ENCODE data around the gene RELN. TPM values are rescaled to one million over a fixed set of nuclear protein-coding genes. Genes with fewer than 3 reads are reported as not detected.

The RELN gene
- total and polyA plus RNA-seq, 10 donors, result 0.03 to 7.6 (median 1.0) TPM

GRCh38 chr7:103735377-103735776, 254.1 kb downstream of the RELN start:
- 36 to 72% (median 47%) methylated on average over 1 of the region's 1 CpG for WGBS, 5 donors
- Histone ChIP-seq H3K27ac (no peak overlapping the region), H3K36me3 (no peaks in the 10 kb centered on the region), H3K4me1 (no peaks in the 10 kb centered on the region), H3K27me3 (replicated peaks in 1 of 7) (no peaks in the 10 kb centered on the region), H3K4me3 (no peak overlapping the region), H3K9me3 (no peaks in the 10 kb centered on the region)
- no peak for TF ChIP-seq POLR2AphosphoS5 (IDR thresholded peaks at IDR 0.05)
- no peak for TF ChIP-seq CTCF (IDR thresholded peaks at IDR 0.05 in 8 of 11, conservative IDR thresholded peaks at IDR 0.05 in 3 of 11)
- TF ChIP-seq POLR2A (IDR thresholded peaks at IDR 0.05), result no peak
- no peak for DNase-seq
- intact Hi-C loops (cut with DNase I; ENCODE audit: low total_unique reads), result no loop called here

- Histone ChIP-seq H3K4me3 (no peak overlapping the region), H3K36me3 (no peaks in the 10 kb centered on the region), H3K27me3 (replicated peaks in 1 of 7) (no peaks in the 10 kb centered on the region), H3K9me3 (no peaks in the 10 kb centered on the region), H3K4me1 (no peaks in the 10 kb centered on the region), H3K27ac (no peak overlapping the region)
- intact Hi-C loops (cut with DNase I; ENCODE audit: low total_unique reads), result no loop called here
- DNase-seq, result no peak
- no peak for TF ChIP-seq POLR2A (IDR thresholded peaks at IDR 0.05)
- TF ChIP-seq POLR2AphosphoS5 (IDR thresholded peaks at IDR 0.05), result no peak
- TF ChIP-seq CTCF (IDR thresholded peaks at IDR 0.05 in 8 of 11, conservative IDR thresholded peaks at IDR 0.05 in 3 of 11), result no peak
- WGBS, 5 donors, result 60 to 91% (median 82%) methylated on average over 2 of the region's 2 CpGs
These were observed 258.3 kb downstream of the RELN start for GRCh38 chr7:103731169-103731568.

- no peak for TF ChIP-seq POLR2A (IDR thresholded peaks at IDR 0.05)
- no peak for TF ChIP-seq CTCF (IDR thresholded peaks at IDR 0.05 in 8 of 11, conservative IDR thresholded peaks at IDR 0.05 in 3 of 11)
- TF ChIP-seq POLR2AphosphoS5 (IDR thresholded peaks at IDR 0.05), result no peak
- intact Hi-C loops (cut with DNase I; ENCODE audit: low total_unique reads), result no loop called here
- Histone ChIP-seq H3K36me3 (no peaks in the 10 kb centered on the region), H3K4me3 (no peak overlapping the region), H3K27ac (no peak overlapping the region), H3K27me3 (replicated peaks in 1 of 7) (no peaks in the 10 kb centered on the region), H3K9me3 (no peaks in the 10 kb centered on the region), H3K4me1 (no peaks in the 10 kb centered on the region)
- WGBS, 5 donors, result 82 to 89% (median 84%) methylated on average over 4 of the region's 4 CpGs
- DNase-seq, result no peak
These were observed 260.4 kb downstream of the RELN start for GRCh38 chr7:103729026-103729425.

- Histone ChIP-seq H3K4me1 (no peaks in the 10 kb centered on the region), H3K4me3 (no peak overlapping the region), H3K27ac (no peak overlapping the region), H3K27me3 (replicated peaks in 1 of 7) (no peaks in the 10 kb centered on the region), H3K36me3 (no peaks in the 10 kb centered on the region), H3K9me3 (no peaks in the 10 kb centered on the region)
- no peak for DNase-seq
- 77 to 88% (median 78%) methylated on average over 8 of the region's 8 CpGs for whole genome bisulfite sequencing, 5 donors
- TF ChIP-seq CTCF (IDR thresholded peaks at IDR 0.05 in 8 of 11, conservative IDR thresholded peaks at IDR 0.05 in 3 of 11) (no peak), POLR2AphosphoS5 (IDR thresholded peaks at IDR 0.05) (no peak), POLR2A (IDR thresholded peaks at IDR 0.05) (no peak)
- intact Hi-C loops (cut with DNase I; ENCODE audit: low total_unique reads), result no loop called here
These were observed 261.4 kb downstream of the RELN start for GRCh38 chr7:103727982-103728610.

Data from spleen (tissue), 11 donors.